Fibroblast of peridontal ligament (primary cell): ENCODE results near the gene FAM180B.
"Not testable (repeated sequence)": the region's sequence is repeated elsewhere in the genome, so short reads cannot be mapped to it uniquely, and the experiment has no call there.

ENCODE experiments used
- DNase-seq: peaks from one replicate; pipeline ENCODE4 v3.0.0-alpha.2; 2010; ENCODE audit errors: extremely low read depth

The FAM180B gene

GRCh38 chr11:47593934-47594855, 7.7 kb downstream of the FAM180B start, which contains the start of gene C1QTNF4:
TSS of gene C1QTNF4 (minus strand) at chr11:47594411. CDS start at chr11:47590810, 3,601 bp downstream.
- no peak for DNase-seq

- no peak for DNase-seq
Measured at GRCh38 chr11:47595029-47595428, 8.6 kb downstream of the FAM180B start.

- DNase-seq: no peak
Measured at GRCh38 chr11:47595967-47596366, 9.5 kb downstream of the FAM180B start.

GRCh38 chr11:47599902-47600301, 13.4 kb downstream of the FAM180B start:
- no peak for DNase-seq

- DNase-seq: peak; percentile 48
Measured at GRCh38 chr11:47603295-47603694, 16.8 kb downstream of the FAM180B start.

- DNase-seq: no peak
Measured at GRCh38 chr11:47605921-47606320, 19.4 kb downstream of the FAM180B start.

GRCh38 chr11:47606731-47607130, 20.3 kb downstream of the FAM180B start:
- no peak for DNase-seq

- DNase-seq: peak; percentile 98
Measured at GRCh38 chr11:47607380-47607779, 20.9 kb downstream of the FAM180B start.

- DNase-seq: no peak
Measured at GRCh38 chr11:47609675-47610074, 23.2 kb downstream of the FAM180B start.

GRCh38 chr11:47611348-47611794, 24.9 kb downstream of the FAM180B start:
- no peak for DNase-seq

GRCh38 chr11:47615249-47615648, 28.8 kb downstream of the FAM180B start:
- no peak for DNase-seq

- peak; percentile 94 for DNase-seq
Measured at GRCh38 chr11:47616726-47617416, 30.4 kb downstream of the FAM180B start.

GRCh38 chr11:47617417-47617809, 30.9 kb downstream of the FAM180B start:
- peak; percentile 84 for DNase-seq

- DNase-seq: no peak
Measured at GRCh38 chr11:47620836-47621378, 34.4 kb downstream of the FAM180B start.

GRCh38 chr11:47626234-47626633, 39.8 kb downstream of the FAM180B start:
- no peak for DNase-seq

- no peak for DNase-seq
Measured at GRCh38 chr11:47628026-47628425, 41.5 kb downstream of the FAM180B start.

- no peak for DNase-seq
Measured at GRCh38 chr11:47631473-47631872, 45.0 kb downstream of the FAM180B start.

GRCh38 chr11:47636331-47636730, 49.9 kb downstream of the FAM180B start:
- DNase-seq: not testable (repeated sequence)
